ENCODE measurements around the gene POLR1C.

Gene POLR1C

GRCh38 chr6:43477235-43478007 lies 39.5 kb upstream of the POLR1C start, which contains the start of gene TJAP1:
Gene TJAP1, plus strand, starts transcription at chr6:43477570. Its CDS starts 21,432 bp downstream, at chr6:43499002.
- DNase-seq (ENCODE audit: low read depth in 1 of 2, low spot score in 1 of 2), result peak; percentile 71 to 91
- Histone ChIP-seq H3K27ac (replicated peaks) (peak within 1 kb of the TSS; percentile 78), H3K4me3 (replicated peaks; ENCODE audit: insufficient read depth, low read length) (peak within 1 kb of the TSS; percentile 85)

GRCh38 chr6:43478008-43478372 lies 38.9 kb upstream of the POLR1C start:
- TF ChIP-seq SPI1 (IDR thresholded peaks at IDR 0.05; ENCODE audit: borderline replicate concordance, low read depth) (no peak), REST (IDR thresholded peaks at IDR 0.05; ENCODE audit: insufficient replicate concordance, low read depth) (no peak), POLR2AphosphoS5 (IDR thresholded peaks at IDR 0.05; ENCODE audit: low read depth) (no peak), GABPA (IDR thresholded peaks at IDR 0.05; ENCODE audit: low read depth) (no peak), CTCF (IDR thresholded peaks at IDR 0.05; ENCODE audit: insufficient read depth, low read length) (no peak)
- peak overlapping the region; percentile 85 for H3K4me3 ChIP-seq (replicated peaks; ENCODE audit: insufficient read depth, low read length)
- peak in 1 of 2 experiments; percentile 5 for DNase-seq (ENCODE audit: low read depth in 1 of 2, low spot score in 1 of 2)
- H3K27ac ChIP-seq (replicated peaks), result peak overlapping the region; percentile 78
- H3K27me3 ChIP-seq (ENCODE audit: insufficient read depth, poor library complexity, severe bottlenecking), result no peaks in the 10 kb centered on the region

More at GRCh38 chr6:43477235-43478007, 39.5 kb upstream of the POLR1C start, which contains the start of gene TJAP1:
- TF ChIP-seq SPI1 (IDR thresholded peaks at IDR 0.05; ENCODE audit: borderline replicate concordance, low read depth) (no peak), GABPA (IDR thresholded peaks at IDR 0.05; ENCODE audit: low read depth) (no peak), REST (IDR thresholded peaks at IDR 0.05; ENCODE audit: insufficient replicate concordance, low read depth) (peak; percentile 59), POLR2AphosphoS5 (IDR thresholded peaks at IDR 0.05; ENCODE audit: low read depth) (peak; percentile 91), CTCF (IDR thresholded peaks at IDR 0.05; ENCODE audit: insufficient read depth, low read length) (no peak)
- H3K27me3 ChIP-seq (ENCODE audit: insufficient read depth, poor library complexity, severe bottlenecking), result no peaks in the 10 kb centered on the region

GRCh38 chr6:43481075-43481474 lies 35.8 kb upstream of the POLR1C start:
- Histone ChIP-seq H3K27me3 (ENCODE audit: insufficient read depth, poor library complexity, severe bottlenecking) (no peaks in the 10 kb centered on the region), H3K4me3 (replicated peaks; ENCODE audit: insufficient read depth, low read length) (no peak overlapping the region), H3K27ac (replicated peaks) (no peak overlapping the region)
- TF ChIP-seq POLR2AphosphoS5 (IDR thresholded peaks at IDR 0.05; ENCODE audit: low read depth) (no peak), REST (IDR thresholded peaks at IDR 0.05; ENCODE audit: insufficient replicate concordance, low read depth) (no peak), CTCF (IDR thresholded peaks at IDR 0.05; ENCODE audit: insufficient read depth, low read length) (no peak), GABPA (IDR thresholded peaks at IDR 0.05; ENCODE audit: low read depth) (no peak), SPI1 (IDR thresholded peaks at IDR 0.05; ENCODE audit: borderline replicate concordance, low read depth) (no peak)
- peak in 1 of 2 experiments; percentile 11 for DNase-seq (ENCODE audit: low read depth in 1 of 2, low spot score in 1 of 2)

Data from HL-60 (cell line).